ENCODE measurements around the gene PFDN2. TPM values are rescaled to one million over a fixed set of nuclear protein-coding genes. Genes with fewer than 3 reads are reported as not detected.
"Not testable (repeated sequence)": the region's sequence is repeated elsewhere in the genome, so short reads cannot be mapped to it uniquely, and the experiment has no call there.

Gene PFDN2
- total and polyA plus RNA-seq, 4 experiments from 2014 or later: 40.8 to 89.1 (median 55.9) TPM

- peak within 1 kb of the TSS; percentile 90 to 100 (median 99) for H3K4me3 Mint-ChIP-seq
- H3K27me3 Mint-ChIP-seq: no peaks in the 10 kb centered on the region
- Histone ChIP-seq H3K27ac (ENCODE audit: low read depth, low read length) (peak within 1 kb of the TSS; percentile 93), H3K27me3 (ENCODE audit: insufficient read depth, low read length) (no peaks in the 10 kb centered on the region), H3K4me3 (ENCODE audit: low read length in 2 of 2) (peak within 1 kb of the TSS; percentile 80 to 96), H3K4me1 (ENCODE audit: insufficient read depth, low read length) (peaks cover 50% of the 10 kb centered on the region), H3K9me3 (ENCODE audit: control insufficient read depth in 1 of 2, low read length in 2 of 2) (no peaks in the 10 kb centered on the region), H3K36me3 (ENCODE audit: insufficient read depth, low read length) (no peaks in the 10 kb centered on the region)
- peak within 1 kb of the TSS; percentile 92 to 100 (median 99) for H3K27ac Mint-ChIP-seq
- ChIA-PET CTCF (ENCODE audit: partially characterized antibody) (interaction anchor here (0.8 to 10.1 kb wide), 17 partner anchors 10 to 156 kb away, joined by 3 to 171 read pairs (median 4); partner anchors contain the start of genes DEDD, F11R, KLHDC9 and PPOX), POLR2A (ENCODE audit: partially characterized antibody) (interaction anchor here (0.6 to 10.9 kb wide), 26 partner anchors 10 to 864 kb away, joined by 3 to 602 read pairs (median 6); partner anchors contain the start of genes DEDD, F11R, KLHDC9 and LY9)
- peak; percentile 86 to 94 (median 88) for DNase-seq
- H3K36me3 Mint-ChIP-seq: peaks cover 22 to 32% of the 10 kb centered on the region in 2 donors
- no peaks in the 10 kb centered on the region for H3K9me3 Mint-ChIP-seq
- H3K4me1 Mint-ChIP-seq: peaks cover 31 to 74% (median 46%) of the 10 kb centered on the region in 4 donors
- intact Hi-C loops (cut with micrococcal nuclease): loop anchor here (1.0 to 5.0 kb wide), 7 partner anchors 24 to 728 kb away; partner anchors contain the start of genes COPA, NCSTN, NIT1 and PFDN2
Observed at GRCh38 chr1:161069731-161070270, 48.0 kb downstream of the PFDN2 start, which contains the start of gene ARHGAP30. Gene ARHGAP30 (minus strand): TSS chr1:161069891. CDS start chr1:161069624, 267 bp downstream.

- ChIA-PET CTCF (ENCODE audit: partially characterized antibody) (interaction anchor here (0.9 to 10.1 kb wide), 15 partner anchors 10 to 156 kb away, joined by 3 to 171 read pairs (median 4); partner anchors contain the start of genes DEDD, F11R, KLHDC9 and TOMM40L), POLR2A (ENCODE audit: partially characterized antibody) (interaction anchor here (0.6 to 10.9 kb wide), 29 partner anchors 9 to 863 kb away, joined by 3 to 602 read pairs (median 5); partner anchors contain the start of genes DEDD, F11R, KLHDC9 and LY9)
- Mint-ChIP-seq H3K36me3 (peaks cover 27 to 36% of the 10 kb centered on the region in 2 donors), H3K4me3 (peak overlapping the region; percentile 90 to 100 (median 99)), H3K4me1 (peaks cover 36 to 78% (median 52%) of the 10 kb centered on the region in 4 donors), H3K27me3 (no peaks in the 10 kb centered on the region), H3K9me3 (no peaks in the 10 kb centered on the region), H3K27ac (peak overlapping the region; percentile 92 to 100 (median 99))
- no peaks in the 10 kb centered on the region for H3K36me3 ChIP-seq (ENCODE audit: insufficient read depth, low read length)
- peak overlapping the region; percentile 80 to 96 for H3K4me3 ChIP-seq (ENCODE audit: low read length in 2 of 2)
- DNase-seq: peak in 2 of 5 donors; percentile 7 to 31
- no peaks in the 10 kb centered on the region for H3K27me3 ChIP-seq (ENCODE audit: insufficient read depth, low read length)
- H3K27ac ChIP-seq (ENCODE audit: low read depth, low read length): peak overlapping the region; percentile 93
- no peaks in the 10 kb centered on the region for H3K9me3 ChIP-seq (ENCODE audit: control insufficient read depth in 1 of 2, low read length in 2 of 2)
- H3K4me1 ChIP-seq (ENCODE audit: insufficient read depth, low read length): peaks cover 55% of the 10 kb centered on the region
- intact Hi-C loops (cut with micrococcal nuclease): loop anchor here (1.0 to 5.0 kb wide), 6 partner anchors 24 to 727 kb away; partner anchors contain the start of genes COPA, NCSTN, NIT1 and PFDN2
Observed at GRCh38 chr1:161069241-161069640, 48.6 kb downstream of the PFDN2 start.

- Mint-ChIP-seq H3K4me3 (peak overlapping the region; percentile 90 to 100 (median 99)), H3K27ac (peak overlapping the region; percentile 92 to 100 (median 99)), H3K36me3 (peaks cover 33 to 42% of the 10 kb centered on the region in 2 donors), H3K27me3 (no peaks in the 10 kb centered on the region), H3K9me3 (no peaks in the 10 kb centered on the region), H3K4me1 (peaks cover 42 to 81% (median 58%) of the 10 kb centered on the region in 4 donors)
- CTCF ChIA-PET (ENCODE audit: partially characterized antibody): interaction anchor here (0.9 to 10.1 kb wide), 13 partner anchors 12 to 97 kb away, joined by 3 to 171 read pairs (median 4); partner anchors contain the start of genes DEDD, F11R, KLHDC9 and PPOX
- Histone ChIP-seq H3K4me3 (ENCODE audit: low read length in 2 of 2) (peak overlapping the region; percentile 80 to 96), H3K36me3 (ENCODE audit: insufficient read depth, low read length) (no peaks in the 10 kb centered on the region), H3K4me1 (ENCODE audit: insufficient read depth, low read length) (peaks cover 62% of the 10 kb centered on the region), H3K9me3 (ENCODE audit: control insufficient read depth in 1 of 2, low read length in 2 of 2) (no peaks in the 10 kb centered on the region), H3K27me3 (ENCODE audit: insufficient read depth, low read length) (no peaks in the 10 kb centered on the region), H3K27ac (ENCODE audit: low read depth, low read length) (peak overlapping the region; percentile 93)
- peak; percentile 84 to 93 (median 85) for DNase-seq
- intact Hi-C loops (cut with micrococcal nuclease): loop anchor here (1.0 to 5.0 kb wide), 6 partner anchors 23 to 726 kb away; partner anchors contain the start of genes COPA, NCSTN, NIT1 and PFDN2
- POLR2A ChIA-PET (ENCODE audit: partially characterized antibody): interaction anchor here (0.7 to 10.9 kb wide), 20 partner anchors 8 to 231 kb away, joined by 3 to 602 read pairs (median 8); partner anchors contain the start of genes B4GALT3, DEDD, F11R and KLHDC9
Observed at GRCh38 chr1:161068306-161069234, 49.3 kb downstream of the PFDN2 start.

- ChIA-PET POLR2A (ENCODE audit: partially characterized antibody) (interaction anchor here (4.4 to 10.9 kb wide), 3 partner anchors 21 to 51 kb away, joined by 26 to 602 read pairs (median 122); partner anchors contain the start of genes KLHDC9, NIT1, PFDN2 and TSTD1), CTCF (ENCODE audit: partially characterized antibody) (interaction anchor here (1.3 to 10.1 kb wide), 3 partner anchors 12 to 29 kb away, joined by 4 to 171 read pairs (median 159); partner anchors contain the start of genes KLHDC9, TSTD1 and USF1)
- intact Hi-C loops (cut with micrococcal nuclease): loop anchor here (5.0 kb wide), 1 partner anchor 724 kb away; the partner anchor contains the start of genes COPA and NCSTN
- Histone ChIP-seq H3K9me3 (ENCODE audit: control insufficient read depth in 1 of 2, low read length in 2 of 2) (no peaks in the 10 kb centered on the region), H3K4me1 (ENCODE audit: insufficient read depth, low read length) (peaks cover 81% of the 10 kb centered on the region), H3K27ac (ENCODE audit: low read depth, low read length) (peak overlapping the region; percentile 93), H3K27me3 (ENCODE audit: insufficient read depth, low read length) (no peaks in the 10 kb centered on the region), H3K4me3 (ENCODE audit: low read length in 2 of 2) (peak overlapping the region; percentile 21 to 96), H3K36me3 (ENCODE audit: insufficient read depth, low read length) (peaks cover 8% of the 10 kb centered on the region)
- peak in 3 of 5 donors; percentile 15 to 55 (median 19) for DNase-seq
- peaks cover 47 to 93% (median 67%) of the 10 kb centered on the region in 4 donors for H3K4me1 Mint-ChIP-seq
- peaks cover 37 to 58% of the 10 kb centered on the region in 2 donors for H3K36me3 Mint-ChIP-seq
- H3K27ac Mint-ChIP-seq: peak overlapping the region; percentile 92 to 100 (median 99)
- H3K27me3 Mint-ChIP-seq: no peaks in the 10 kb centered on the region
- no peaks in the 10 kb centered on the region for H3K9me3 Mint-ChIP-seq
- peak overlapping the region; percentile 90 to 100 (median 99) for H3K4me3 Mint-ChIP-seq
Observed at GRCh38 chr1:161066694-161067093, 51.1 kb downstream of the PFDN2 start.

- peaks cover 82% of the 10 kb centered on the region for H3K4me1 ChIP-seq (ENCODE audit: insufficient read depth, low read length)
- ChIA-PET CTCF (ENCODE audit: partially characterized antibody) (interaction anchor here (1.3 to 10.1 kb wide), 4 partner anchors 9 to 30 kb away, joined by 4 to 171 read pairs (median 82); partner anchors contain the start of genes KLHDC9, TSTD1 and USF1), POLR2A (ENCODE audit: partially characterized antibody) (interaction anchor here (0.9 to 10.9 kb wide), 2 partner anchors 20 to 52 kb away, joined by 4 to 602 read pairs; partner anchors contain the start of genes NIT1, PFDN2, TSTD1 and USF1)
- not testable (repeated sequence) for DNase-seq; H3K27ac ChIP-seq (ENCODE audit: low read depth, low read length); H3K9me3 Mint-ChIP-seq; H3K4me3 ChIP-seq (ENCODE audit: low read length in 2 of 2); H3K9me3 ChIP-seq (ENCODE audit: control insufficient read depth in 1 of 2, low read length in 2 of 2); H3K27me3 ChIP-seq (ENCODE audit: insufficient read depth, low read length); H3K27me3 Mint-ChIP-seq
- Mint-ChIP-seq H3K36me3 (peaks cover 37 to 65% of the 10 kb centered on the region in 2 donors), H3K4me1 (peaks cover 48 to 89% (median 65%) of the 10 kb centered on the region in 4 donors), H3K27ac (peak overlapping the region; percentile 42 to 92 (median 76)), H3K4me3 (peak overlapping the region in 6 of 8 donors; percentile 9 to 96 (median 56))
- H3K36me3 ChIP-seq (ENCODE audit: insufficient read depth, low read length): peaks cover 12% of the 10 kb centered on the region
- intact Hi-C loops (cut with micrococcal nuclease): loop anchor here (5.0 kb wide), 1 partner anchor 723 kb away; the partner anchor contains the start of genes COPA and NCSTN
Observed at GRCh38 chr1:161065681-161066080, 52.2 kb downstream of the PFDN2 start.

GRCh38 chr1:161063936-161064335, 53.9 kb downstream of the PFDN2 start:
- peaks cover 90% of the 10 kb centered on the region for H3K4me1 ChIP-seq (ENCODE audit: insufficient read depth, low read length)
- H3K4me3 Mint-ChIP-seq: peak overlapping the region; percentile 31 to 91 (median 75)
- H3K27me3 ChIP-seq (ENCODE audit: insufficient read depth, low read length); intact Hi-C loops (cut with micrococcal nuclease); H3K27me3 Mint-ChIP-seq; H3K9me3 ChIP-seq (ENCODE audit: control insufficient read depth in 1 of 2, low read length in 2 of 2); H3K9me3 Mint-ChIP-seq; DNase-seq: not testable (repeated sequence)
- H3K36me3 ChIP-seq (ENCODE audit: insufficient read depth, low read length): peaks cover 22% of the 10 kb centered on the region
- peak overlapping the region; percentile 9 to 23 for H3K4me3 ChIP-seq (ENCODE audit: low read length in 2 of 2)
- ChIA-PET CTCF (ENCODE audit: partially characterized antibody) (interaction anchor here (9.0 to 10.1 kb wide), 2 partner anchors 21 to 32 kb away, joined by 159 to 171 read pairs; partner anchors contain the start of genes KLHDC9, TSTD1 and USF1), POLR2A (ENCODE audit: partially characterized antibody) (interaction anchor here (1.3 to 10.9 kb wide), 2 partner anchors 19 to 33 kb away, joined by 8 to 602 read pairs; partner anchors contain the start of genes TSTD1 and USF1)
- peaks cover 48 to 89% (median 68%) of the 10 kb centered on the region in 4 donors for H3K4me1 Mint-ChIP-seq
- H3K27ac ChIP-seq (ENCODE audit: low read depth, low read length): peak overlapping the region; percentile 51
- H3K36me3 Mint-ChIP-seq: peaks cover 42 to 69% of the 10 kb centered on the region in 2 donors
- peak overlapping the region; percentile 80 to 94 (median 92) for H3K27ac Mint-ChIP-seq
